Activated CD4-positive, alpha-beta memory T cell treated with anti-CD3 and anti-CD28 coated beads, Interleukin-2, amount 10 ng/mL, durations not matched to agents 7 days and 5 days (primary cell): ENCODE measurements around the gene OTOP3. TPM values are rescaled to one million over a fixed set of nuclear protein-coding genes. Genes with fewer than 3 reads are reported as not detected.

Source experiments
- CTCF ChIA-PET: fragments of 350-600 bp; sonication (Branson Sonifier 250); formaldehyde crosslinking; loops from one replicate; lab custom pipeline; 2021; ENCODE audit warnings: antibody characterized with exemption, inconsistent platforms; lab: Charles Lee
- POLR2A ChIA-PET: fragments of 350-600 bp; sonication (Branson Sonifier 250); formaldehyde crosslinking; loops from one replicate; lab custom pipeline; 2021; ENCODE audit warnings: antibody characterized with exemption; lab: Charles Lee
- DNase-seq: peaks from one replicate; pipeline ENCODE4 v3.0.0-alpha.2; 2020
- H3K27ac Mint-ChIP-seq: one replicate; pipeline ENCODE4 v1.8.0; 2021; ENCODE audit warnings: mild to moderate bottlenecking, mixed read lengths
- H3K27me3 Mint-ChIP-seq: one replicate; pipeline ENCODE4 v1.8.0; 2021; ENCODE audit warnings: mixed read lengths
- H3K36me3 Mint-ChIP-seq: one replicate; pipeline ENCODE4 v1.8.0; 2021; ENCODE audit warnings: low read depth, mixed read lengths
- H3K4me1 Mint-ChIP-seq: one replicate; pipeline ENCODE4 v1.8.0; 2021; ENCODE audit warnings: mixed read lengths
- H3K4me3 Mint-ChIP-seq: one replicate; pipeline ENCODE4 v1.8.0; 2021; ENCODE audit warnings: mild to moderate bottlenecking, mixed read lengths
- H3K9me3 Mint-ChIP-seq: one replicate; pipeline ENCODE4 v1.8.0; 2021; ENCODE audit warnings: mixed read lengths
- total RNA-seq, 2 experiments: library from RNA; stranded (reverse); gene quantifications; one replicate each; pipeline ENCODE4 v1.2.3, GENCODE V29; 2021

The OTOP3 gene
- total RNA-seq, 2 experiments from 2014 or later, result not detected

DNA sequence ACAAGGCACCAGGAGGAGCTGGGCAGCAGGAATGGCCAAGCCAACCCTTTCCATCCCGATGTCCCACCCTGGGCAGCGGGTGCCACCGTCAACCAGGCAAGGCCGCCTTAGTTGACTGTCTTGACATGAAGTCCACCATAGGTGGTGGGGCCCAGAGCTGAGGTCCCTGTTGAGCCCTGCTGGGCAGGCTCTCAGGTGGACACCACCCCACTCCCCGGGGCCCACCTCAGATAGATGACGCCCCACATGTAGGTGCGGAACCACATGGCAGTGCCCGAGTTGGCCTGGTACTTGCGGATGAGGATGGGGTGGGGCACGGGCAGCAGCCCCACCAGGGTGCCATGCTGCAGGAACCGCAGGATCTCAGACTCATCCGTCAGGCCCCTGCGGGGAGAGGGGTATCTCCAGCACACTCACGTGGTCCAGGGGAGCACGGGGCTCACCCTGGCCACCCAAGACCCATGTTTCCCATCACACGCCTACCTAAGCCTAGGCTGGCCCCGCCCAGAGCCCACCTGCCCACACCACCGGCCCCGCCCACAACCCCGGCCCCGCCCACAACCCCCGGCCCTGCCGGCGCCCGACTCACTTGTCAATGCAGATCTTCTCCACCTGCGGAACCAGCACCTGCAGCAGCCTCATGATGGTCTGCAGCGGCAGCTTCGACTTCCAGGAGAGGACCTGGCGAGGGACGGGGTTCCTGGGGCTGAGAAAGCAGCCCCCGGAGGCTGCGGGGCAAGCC, 16.2 kb downstream of the OTOP3 start:
- DNase-seq, result no peak
- CTCF ChIA-PET, result interaction anchor here (1.0 to 1.2 kb wide), 3 partner anchors 10 to 27 kb away, joined by 4 to 5 read pairs (median 5); partner anchors contain the start of gene OTOP2

DNA sequence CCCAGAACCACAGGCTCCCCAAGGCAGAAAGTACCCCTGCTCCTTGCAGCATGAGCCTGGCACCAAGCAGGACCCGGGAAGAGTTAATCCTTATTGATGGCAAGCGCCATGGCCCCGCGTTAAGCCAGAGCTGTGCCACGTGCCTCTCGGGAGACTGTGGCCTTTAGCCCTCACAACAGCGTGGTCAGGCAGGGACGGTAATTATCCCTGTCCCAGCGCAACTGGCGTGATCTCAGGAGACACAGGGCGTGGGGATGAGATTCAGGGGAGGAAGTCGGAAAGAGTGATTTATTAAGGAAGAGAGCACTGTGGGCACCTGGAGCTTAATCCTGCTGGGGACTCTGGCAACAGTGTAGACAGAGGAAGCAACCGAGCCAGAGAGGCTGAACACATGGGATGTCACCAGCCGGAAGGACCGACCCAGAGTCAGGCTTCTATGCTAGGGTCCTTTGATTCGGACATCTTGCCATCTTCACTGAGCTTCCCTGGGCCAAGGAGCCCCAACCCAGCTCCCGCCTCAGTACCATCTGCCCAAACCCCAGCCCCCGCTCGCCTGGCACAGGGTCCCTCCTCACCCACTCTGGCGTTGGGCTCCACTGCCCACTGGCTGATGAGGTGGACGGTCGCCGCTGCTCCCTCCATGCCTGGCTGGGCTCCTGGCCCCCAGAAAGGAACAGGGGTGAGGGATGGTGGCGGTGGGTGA, 16.9 kb downstream of the OTOP3 start:
- no peaks in the 10 kb centered on the region for H3K9me3 Mint-ChIP-seq
- H3K4me1 Mint-ChIP-seq, result no peaks in the 10 kb centered on the region
- ChIA-PET POLR2A (no interaction called here), CTCF (interaction anchor here (1.2 kb wide), 1 partner anchor 9 kb away, joined by 5 read pairs; no protein-coding TSS in a partner anchor)
- no peaks in the 10 kb centered on the region for H3K27me3 Mint-ChIP-seq
- H3K27ac Mint-ChIP-seq, result no peak overlapping the region
- H3K4me3 Mint-ChIP-seq, result no peak overlapping the region
- no peaks in the 10 kb centered on the region for H3K36me3 Mint-ChIP-seq
- no peak for DNase-seq

More for the DNA sequence above, 16.2 kb downstream of the OTOP3 start:
- no peaks in the 10 kb centered on the region for H3K4me1 Mint-ChIP-seq
- no peaks in the 10 kb centered on the region for H3K27me3 Mint-ChIP-seq
- no peaks in the 10 kb centered on the region for H3K9me3 Mint-ChIP-seq
- H3K27ac Mint-ChIP-seq, result no peak overlapping the region
- H3K4me3 Mint-ChIP-seq, result no peak overlapping the region
- no peaks in the 10 kb centered on the region for H3K36me3 Mint-ChIP-seq
- POLR2A ChIA-PET, result no interaction called here

DNA sequence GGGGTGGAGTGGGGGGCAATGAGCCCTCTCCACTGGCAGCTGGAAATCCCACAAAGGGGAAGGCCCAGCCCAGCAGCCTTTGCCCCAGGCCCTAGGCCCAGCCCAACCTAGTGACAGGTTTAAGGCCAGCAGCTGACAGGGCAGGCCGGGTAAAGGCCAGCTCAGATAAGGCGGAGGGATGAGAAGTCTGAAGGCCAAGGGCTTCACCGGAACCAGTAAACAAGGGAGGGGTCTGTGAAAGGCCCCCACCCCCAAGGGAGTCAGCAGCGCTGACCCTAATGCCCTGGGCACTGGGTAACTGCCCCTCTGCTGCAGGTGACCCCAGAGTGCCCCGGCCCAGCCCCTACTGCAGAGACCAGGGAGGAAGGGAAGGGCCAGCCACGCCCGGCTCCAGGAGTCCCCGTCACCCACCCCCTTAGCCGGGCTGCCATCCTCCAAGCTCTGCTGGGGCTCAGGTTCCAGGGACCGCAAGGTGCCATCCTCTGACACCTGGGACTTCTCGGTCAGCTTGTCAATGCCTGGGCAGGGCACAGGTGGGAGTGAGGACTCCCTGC, 17.5 kb downstream of the OTOP3 start:
- DNase-seq, result no peak
- ChIA-PET CTCF (interaction anchor here (1.2 kb wide), 1 partner anchor 8 kb away, joined by 5 read pairs; no protein-coding TSS in a partner anchor), POLR2A (no interaction called here)
- Mint-ChIP-seq H3K36me3 (no peaks in the 10 kb centered on the region), H3K27ac (no peak overlapping the region), H3K27me3 (no peaks in the 10 kb centered on the region), H3K4me1 (no peaks in the 10 kb centered on the region), H3K9me3 (no peaks in the 10 kb centered on the region), H3K4me3 (no peak overlapping the region)

DNA sequence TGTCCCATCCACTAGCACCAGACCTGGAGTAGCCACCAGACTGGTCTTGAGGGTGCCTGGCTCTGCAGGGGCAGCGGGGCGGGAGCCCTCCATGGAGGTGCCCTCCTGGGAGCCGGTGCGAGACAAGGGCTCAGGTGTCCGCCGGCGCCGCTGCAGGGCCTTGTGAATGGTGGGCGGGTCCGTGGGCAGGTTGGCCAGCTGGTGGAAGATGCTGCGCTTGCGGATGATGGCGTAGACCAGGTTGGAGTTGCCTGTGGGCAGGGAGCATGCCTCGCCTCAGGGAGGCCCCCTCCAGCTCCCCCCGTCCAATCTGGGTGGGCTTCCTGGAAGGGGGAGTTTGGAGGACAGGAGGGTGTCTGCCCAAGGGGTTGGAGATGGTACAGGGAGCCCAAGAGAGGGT, 18.4 kb downstream of the OTOP3 start:
- peaks cover under 1% of the 10 kb centered on the region for H3K27me3 Mint-ChIP-seq

DNA sequence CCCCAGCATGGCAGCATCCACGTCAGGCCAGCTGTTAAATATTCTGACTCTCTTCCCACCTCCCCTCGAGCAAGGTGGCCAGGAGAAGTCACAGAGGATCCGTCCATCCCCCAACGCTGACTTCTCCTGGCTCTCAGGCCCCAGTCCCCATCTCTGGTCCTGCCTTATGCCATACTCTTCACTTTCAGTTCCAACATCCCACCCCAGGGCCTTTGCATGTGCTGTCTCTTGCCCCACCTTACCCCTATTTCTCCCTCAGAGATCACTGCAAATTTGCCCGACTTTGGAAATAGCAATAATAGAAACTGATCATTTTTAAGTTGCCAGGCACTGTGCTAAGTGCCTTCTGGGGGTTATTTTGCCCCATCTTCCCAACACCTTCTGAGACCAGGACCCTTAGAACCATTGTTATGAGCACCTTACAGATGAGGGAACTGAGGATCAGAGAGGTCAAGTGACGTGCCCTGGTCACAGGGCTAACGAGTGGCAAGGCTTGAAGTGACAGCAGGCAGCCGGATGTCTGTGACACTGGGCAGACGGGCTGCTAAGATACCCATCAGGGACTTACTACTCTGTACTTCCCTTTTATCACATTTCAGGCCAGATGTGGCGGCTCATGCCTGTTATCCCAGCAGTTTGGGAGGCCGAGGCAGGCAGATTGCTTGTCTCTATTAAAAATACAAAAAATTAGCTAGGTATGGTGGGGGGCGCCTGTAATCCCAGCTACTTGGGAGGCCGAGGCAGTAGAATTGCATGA, 19.1 kb downstream of the OTOP3 start:
- H3K9me3 Mint-ChIP-seq, result no peaks in the 10 kb centered on the region
- POLR2A ChIA-PET, result no interaction called here
- H3K27me3 Mint-ChIP-seq, result peaks cover 5% of the 10 kb centered on the region
- CTCF ChIA-PET, result no interaction called here
- H3K4me1 Mint-ChIP-seq, result no peaks in the 10 kb centered on the region
- no peak overlapping the region for H3K27ac Mint-ChIP-seq
- H3K4me3 Mint-ChIP-seq, result no peak overlapping the region
- H3K36me3 Mint-ChIP-seq, result no peaks in the 10 kb centered on the region
- DNase-seq, result no peak

More for the DNA sequence above, 18.4 kb downstream of the OTOP3 start:
- Mint-ChIP-seq H3K27ac (no peak overlapping the region), H3K9me3 (no peaks in the 10 kb centered on the region), H3K4me1 (no peaks in the 10 kb centered on the region), H3K36me3 (no peaks in the 10 kb centered on the region), H3K4me3 (no peak overlapping the region)
- ChIA-PET CTCF (no interaction called here), POLR2A (no interaction called here)
- DNase-seq, result no peak

DNA sequence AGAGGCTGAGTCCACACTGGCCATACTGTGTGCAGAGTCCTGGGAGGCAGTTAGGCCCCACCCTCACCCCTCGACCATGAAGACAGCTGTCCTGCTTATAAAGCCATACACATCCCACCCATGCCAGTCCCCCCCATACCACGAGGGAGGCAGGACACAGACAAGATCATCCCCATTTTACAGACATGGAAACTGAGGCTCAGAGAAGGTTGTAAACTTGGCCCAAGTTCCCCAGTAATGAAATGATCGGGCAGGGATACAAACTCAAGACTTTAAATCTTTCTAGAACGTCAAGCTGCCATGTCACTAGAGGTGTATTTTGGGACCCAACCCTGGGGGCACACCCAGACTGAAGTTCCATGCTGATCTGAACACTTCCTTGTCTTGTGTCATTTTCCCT, 20.4 kb downstream of the OTOP3 start:
- CTCF ChIA-PET, result interaction anchor here (1.0 to 3.2 kb wide), 3 partner anchors 31 to 56 kb away, joined by 4 to 11 read pairs (median 5); partner anchors contain the start of genes CDR2L, MRPL58 and OTOP2
- H3K4me1 Mint-ChIP-seq, result peaks cover 3% of the 10 kb centered on the region
- H3K36me3 Mint-ChIP-seq, result no peaks in the 10 kb centered on the region
- no peak overlapping the region for H3K27ac Mint-ChIP-seq
- no peak for DNase-seq
- peaks cover 5% of the 10 kb centered on the region for H3K27me3 Mint-ChIP-seq
- H3K9me3 Mint-ChIP-seq, result no peaks in the 10 kb centered on the region
- H3K4me3 Mint-ChIP-seq, result no peak overlapping the region
- POLR2A ChIA-PET, result no interaction called here

DNA sequence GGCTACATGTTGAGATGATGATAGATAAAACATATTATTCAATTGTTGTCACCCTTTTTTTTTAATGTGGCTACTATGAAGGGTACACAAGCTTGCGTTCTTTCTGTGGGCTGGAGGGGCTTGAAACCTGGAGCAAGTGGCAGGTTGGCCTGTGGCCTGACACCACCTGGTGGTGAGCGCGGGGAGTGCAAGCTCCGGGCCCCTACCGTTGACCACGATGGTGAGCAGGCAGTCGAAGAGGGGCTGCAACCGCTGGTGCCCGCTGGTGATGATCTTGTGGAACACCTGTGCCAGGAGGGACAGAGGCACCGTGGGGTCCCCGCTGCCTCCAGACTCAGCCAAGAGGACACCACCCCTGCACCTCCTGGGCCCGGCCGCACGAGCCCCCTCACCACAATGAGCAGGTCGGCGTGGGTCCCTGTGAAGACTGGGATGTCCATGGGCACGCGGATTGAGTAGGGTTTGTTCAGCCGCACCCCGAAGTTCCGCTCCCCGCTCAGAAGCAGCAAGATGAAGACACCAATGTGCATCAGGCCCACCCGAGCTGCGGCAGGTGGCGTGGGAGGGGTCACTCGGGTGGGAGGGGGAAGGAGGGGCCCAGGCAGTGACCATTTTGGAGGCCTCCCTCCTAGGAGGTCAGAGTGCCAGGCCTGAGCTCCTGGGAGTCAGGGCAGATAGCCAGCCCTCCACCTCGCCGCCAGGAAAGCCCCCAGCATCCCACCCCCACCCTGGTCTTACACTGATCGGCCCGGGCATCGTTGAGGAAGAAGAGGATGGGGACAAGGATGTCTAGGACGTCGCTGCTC, 22.4 kb downstream of the OTOP3 start:
- no peak overlapping the region for H3K27ac Mint-ChIP-seq
- POLR2A ChIA-PET, result interaction anchor here (0.6 to 1.2 kb wide), 2 partner anchors 33 to 211 kb away, joined by 3 read pairs; no protein-coding TSS in a partner anchor

DNA sequence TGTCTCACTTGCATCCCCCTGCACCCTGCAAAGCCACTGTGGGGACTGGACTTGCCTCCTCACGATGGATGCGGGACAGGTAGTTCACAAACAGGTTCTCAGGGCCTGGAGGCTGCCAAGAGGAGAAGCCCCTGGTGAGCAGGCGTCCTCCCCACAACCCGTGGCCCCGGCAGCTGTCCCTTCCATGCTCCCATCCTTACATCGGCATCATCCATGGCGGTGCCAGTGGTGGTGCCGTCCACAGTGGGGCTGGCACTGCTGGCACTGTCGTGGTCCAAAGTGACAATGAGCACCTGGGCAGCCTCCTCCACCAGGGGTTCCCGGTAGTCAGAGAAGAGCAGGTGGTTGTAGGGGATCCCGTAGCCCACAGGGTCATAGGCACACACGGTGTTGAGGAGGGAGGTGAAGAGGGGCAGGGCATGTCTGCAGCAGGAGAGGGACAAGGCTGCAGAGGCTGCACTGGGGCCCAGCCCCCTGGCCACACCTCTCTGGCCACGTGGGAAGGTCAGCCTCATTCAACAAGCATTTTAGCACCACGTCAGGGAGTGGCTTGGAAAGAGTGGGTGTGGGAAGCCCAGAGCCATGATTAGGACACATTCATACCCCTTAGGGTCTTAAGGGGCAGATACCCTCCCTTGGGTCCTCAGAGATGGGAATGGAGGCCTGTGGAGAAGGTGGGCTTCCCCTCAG, 24.3 kb downstream of the OTOP3 start:
- CTCF ChIA-PET, result interaction anchor here (0.6 to 3.6 kb wide), 37 partner anchors 9 to 303 kb away, joined by 3 to 87 read pairs (median 10); partner anchors contain the start of genes ARMC7, ATP5PD, CDR2L and FDXR
- Mint-ChIP-seq H3K27ac (no peak overlapping the region), H3K27me3 (peaks cover 5% of the 10 kb centered on the region), H3K4me1 (peaks cover 7% of the 10 kb centered on the region), H3K9me3 (no peaks in the 10 kb centered on the region), H3K4me3 (no peak overlapping the region), H3K36me3 (no peaks in the 10 kb centered on the region)
- DNase-seq, result no peak
- POLR2A ChIA-PET, result interaction anchor here (1.0 to 3.1 kb wide), 3 partner anchors 39 to 87 kb away, joined by 3 to 23 read pairs (median 8); partner anchors contain the start of genes FDXR and MRPL58

More for the DNA sequence above, 22.4 kb downstream of the OTOP3 start:
- no peaks in the 10 kb centered on the region for H3K36me3 Mint-ChIP-seq
- H3K4me3 Mint-ChIP-seq, result no peak overlapping the region
- H3K27me3 Mint-ChIP-seq, result peaks cover 5% of the 10 kb centered on the region
- CTCF ChIA-PET, result interaction anchor here (0.6 to 3.2 kb wide), 35 partner anchors 9 to 338 kb away, joined by 3 to 14 read pairs (median 4); partner anchors contain the start of genes ATP5PD, CDR2L, FDXR and HID1
- no peaks in the 10 kb centered on the region for H3K9me3 Mint-ChIP-seq
- DNase-seq, result peak; percentile 80
- peaks cover 7% of the 10 kb centered on the region for H3K4me1 Mint-ChIP-seq

DNA sequence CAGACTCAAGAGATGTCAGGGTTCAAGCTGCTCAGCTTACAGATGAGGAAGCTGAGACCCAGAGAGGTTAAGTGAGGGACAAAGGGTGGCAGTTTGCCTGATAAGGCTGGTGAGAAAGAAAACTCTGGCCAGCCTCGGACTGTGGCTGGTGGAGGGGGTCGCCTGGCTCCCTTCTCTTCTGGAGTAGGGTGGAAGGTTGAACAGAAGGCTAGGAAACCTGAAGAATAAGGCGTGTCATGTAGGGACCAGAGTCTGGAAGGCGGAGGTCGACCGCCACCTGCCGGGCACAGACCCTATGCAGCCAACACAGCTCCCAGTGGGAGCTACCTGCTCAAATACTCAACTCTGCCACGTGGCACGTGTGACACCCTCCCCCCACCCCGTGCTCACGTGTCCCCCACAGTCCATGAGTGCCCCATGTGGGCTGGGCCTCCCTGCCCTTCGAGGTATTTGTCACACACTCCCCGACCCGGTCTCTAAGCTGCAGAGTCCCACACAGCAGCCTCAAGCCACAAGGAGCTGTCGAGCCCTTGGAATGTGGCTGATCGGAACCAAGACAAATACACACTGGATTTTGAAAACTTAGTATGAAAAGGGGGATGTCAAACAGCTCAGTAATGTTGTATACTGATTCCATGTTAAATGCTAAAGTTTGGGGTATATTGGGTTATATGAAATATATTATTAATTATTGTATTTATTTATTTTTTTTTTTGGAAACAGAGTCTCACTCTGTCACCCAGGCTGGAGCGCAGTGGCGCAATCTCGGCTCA, 25.1 kb downstream of the OTOP3 start:
- CTCF ChIA-PET, result interaction anchor here (0.6 to 3.6 kb wide), 62 partner anchors 8 to 451 kb away, joined by 3 to 87 read pairs (median 6); partner anchors contain the start of genes ARMC7, ATP5PD, CDR2L and FDXR
- peak; percentile 71 for DNase-seq
- POLR2A ChIA-PET, result interaction anchor here (0.6 to 3.1 kb wide), 10 partner anchors 12 to 245 kb away, joined by 3 to 23 read pairs (median 5); partner anchors contain the start of genes ARMC7, FDXR, HID1 and MRPL58

DNA sequence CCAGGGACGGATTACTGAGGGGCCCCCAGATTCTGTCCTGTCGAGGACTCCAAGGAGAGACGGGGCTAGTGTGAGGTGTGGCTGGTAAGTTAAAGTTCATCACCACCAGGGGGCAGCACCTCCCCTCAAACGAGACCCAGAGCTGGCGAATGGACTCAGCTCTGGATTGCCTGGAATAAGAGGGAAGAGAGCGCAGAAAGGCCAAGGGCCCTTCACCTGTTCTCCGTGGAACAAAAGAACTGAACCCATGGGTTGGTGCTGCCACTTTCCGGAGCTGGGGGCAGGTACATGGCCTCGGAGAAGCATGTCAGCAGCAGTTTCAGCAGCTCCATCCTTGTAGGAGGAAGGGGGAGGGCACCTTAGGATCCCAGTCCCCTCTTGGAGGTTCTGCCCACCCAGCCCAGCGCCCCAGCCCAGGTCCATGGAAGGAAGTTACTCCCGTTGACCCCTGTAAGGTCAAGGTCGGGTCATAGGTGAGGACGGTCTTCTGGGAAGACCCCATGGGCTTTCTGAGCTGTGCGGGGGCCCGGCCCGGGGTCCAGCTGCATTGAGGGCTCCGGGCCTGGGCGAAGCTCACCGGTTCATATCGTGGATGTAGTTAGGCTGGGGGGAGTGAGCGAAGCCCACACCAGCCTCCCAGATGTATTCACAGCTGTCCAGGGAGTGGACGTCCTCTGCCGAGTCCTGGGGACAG, 26.1 kb downstream of the OTOP3 start:
- Mint-ChIP-seq H3K36me3 (no peaks in the 10 kb centered on the region), H3K4me3 (no peak overlapping the region), H3K27me3 (peaks cover 5% of the 10 kb centered on the region), H3K27ac (no peak overlapping the region), H3K9me3 (no peaks in the 10 kb centered on the region), H3K4me1 (peaks cover 7% of the 10 kb centered on the region)
- ChIA-PET POLR2A (interaction anchor here (0.6 to 3.1 kb wide), 10 partner anchors 11 to 244 kb away, joined by 3 to 23 read pairs (median 5); partner anchors contain the start of genes ARMC7, ATP5PD, FDXR and HID1), CTCF (interaction anchor here (0.6 to 3.6 kb wide), 68 partner anchors 9 to 757 kb away, joined by 3 to 87 read pairs (median 5); partner anchors contain the start of genes ARMC7, ATP5PD, CDR2L and FDXR)
- DNase-seq, result peak; percentile 86

More for the DNA sequence above, 25.1 kb downstream of the OTOP3 start:
- H3K27ac Mint-ChIP-seq, result no peak overlapping the region
- peaks cover 7% of the 10 kb centered on the region for H3K4me1 Mint-ChIP-seq
- peaks cover 5% of the 10 kb centered on the region for H3K27me3 Mint-ChIP-seq
- no peaks in the 10 kb centered on the region for H3K36me3 Mint-ChIP-seq
- no peaks in the 10 kb centered on the region for H3K9me3 Mint-ChIP-seq
- H3K4me3 Mint-ChIP-seq, result no peak overlapping the region
